H1 (cell line): Measurements from ENCODE around the gene NPBWR2. TPM values are rescaled to one million over a fixed set of nuclear protein-coding genes. Genes with fewer than 3 reads are reported as not detected.
"Not testable (repeated sequence)": the region's sequence is repeated elsewhere in the genome, so short reads cannot be mapped to it uniquely, and the experiment has no call there.

Experiments used
- CTCF ChIA-PET: fragments of 300-600 bp; sonication (Branson Sonifier 250); formaldehyde crosslinking; loops from one replicate; lab custom pipeline; 2021; ENCODE audit not compliant: partially characterized antibody; lab: Charles Lee
- POLR2A ChIA-PET: fragments of 300-600 bp; sonication (Branson Sonifier 250); formaldehyde crosslinking; loops from one replicate; lab custom pipeline; 2021; ENCODE audit warnings: inconsistent platforms; ENCODE audit not compliant: partially characterized antibody; lab: Charles Lee
- DNase-seq, 2 experiments: peaks; one replicate each; pipeline versions ENCODE4 v3.0.0 to v3.0.0-alpha.2; 2010 to 2022; ENCODE audit warnings: low spot score in 2 of 2, low read depth in 1 of 2, mixed read lengths in 1 of 2
- FAIRE-seq: peaks from 2 replicates; lab custom pipeline; 2011; peaks lifted over from hg19 to GRCh38; lab: Jason Lieb, UNC
- H2AFZ ChIP-seq: 2 replicates; pipeline ENCODE4 v1.8.1; 2012; ENCODE audit warnings: low read length, inconsistent platforms
- H2AK5ac ChIP-seq: 2 replicates; pipeline ENCODE4 v1.6.1; 2013; ENCODE audit warnings: low read depth, low read length
- H2BK120ac ChIP-seq: replicated peaks from 2 replicates; pipeline ENCODE3; 2013; ENCODE audit warnings: low read depth, low read length, inconsistent platforms
- H2BK12ac ChIP-seq: 2 replicates; pipeline ENCODE4 v1.6.1; 2013; ENCODE audit warnings: low read depth, low read length
- H2BK15ac ChIP-seq: 2 replicates; pipeline ENCODE4 v1.6.1; 2013; ENCODE audit warnings: low read length
- H2BK20ac ChIP-seq: 2 replicates; pipeline ENCODE4 v1.6.1; 2013; ENCODE audit warnings: low read length
- H2BK5ac ChIP-seq: 2 replicates; pipeline ENCODE4 v1.6.1; 2013; ENCODE audit warnings: low read depth, low read length
- H3K14ac ChIP-seq: 2 replicates; pipeline ENCODE4 v1.6.1; 2013; ENCODE audit warnings: inconsistent platforms; ENCODE audit not compliant: insufficient read length
- H3K18ac ChIP-seq: 2 replicates; pipeline ENCODE4 v1.6.1; 2013; ENCODE audit warnings: low read length; ENCODE audit errors: extremely low read depth
- H3K23ac ChIP-seq: 2 replicates; pipeline ENCODE4 v1.6.1; 2013; ENCODE audit warnings: inconsistent platforms; ENCODE audit not compliant: insufficient read length
- H3K23me2 ChIP-seq: 2 replicates; pipeline ENCODE4 v1.6.1; 2013; ENCODE audit warnings: low read depth, low read length
- H3K27ac ChIP-seq: 2 replicates; pipeline ENCODE4 v1.6.1; 2011; ENCODE audit warnings: low read depth, low read length, inconsistent platforms
- H3K27me3 ChIP-seq, 4 experiments: replicated peaks in 1 of 4; 1 replicate in 1 of 4; 2 replicates in 3 of 4; pipeline versions ENCODE4 v1.6.1 to v1.8.1; 2011 to 2013; ENCODE audit warnings: low read length in 3 of 4, mild to moderate bottlenecking in 3 of 4, inconsistent platforms in 2 of 4, mixed read lengths in 2 of 4, moderate library complexity in 1 of 4; ENCODE audit not compliant: control insufficient read depth in 3 of 4, insufficient read depth in 3 of 4; ENCODE audit errors: extremely low read depth in 1 of 4
- H3K36me3 ChIP-seq, 4 experiments: 2 replicates each; pipeline versions ENCODE4 v1.6.1 to v1.8.1; 2011 to 2013; ENCODE audit warnings: mild to moderate bottlenecking in 4 of 4, low read length in 3 of 4, moderate library complexity in 2 of 4, control low read depth in 1 of 4, inconsistent platforms in 1 of 4; ENCODE audit not compliant: insufficient read depth in 4 of 4, control insufficient read depth in 2 of 4
- H3K4ac ChIP-seq: replicated peaks from 2 replicates; pipeline ENCODE3; 2013; ENCODE audit warnings: low read length, low read depth, mixed read lengths, inconsistent platforms; ENCODE audit not compliant: insufficient read length
- H3K4me1 ChIP-seq, 4 experiments: replicated peaks in 1 of 4; 1 replicate in 1 of 4; 2 replicates in 3 of 4; pipeline versions ENCODE4 v1.6.1 to v1.8.1; 2011 to 2013; ENCODE audit warnings: low read length in 3 of 4, inconsistent platforms in 2 of 4, mixed read lengths in 1 of 4; ENCODE audit not compliant: insufficient read depth in 4 of 4, control insufficient read depth in 3 of 4
- H3K4me2 ChIP-seq, 2 experiments: 2 replicates each; pipeline versions ENCODE4 v1.6.1 to v1.8.1; 2011 to 2013; ENCODE audit warnings: low read depth in 2 of 2, low read length in 2 of 2, control low read depth in 1 of 2, inconsistent platforms in 1 of 2, mild to moderate bottlenecking in 1 of 2; ENCODE audit not compliant: insufficient read depth in 1 of 2
- H3K4me3 ChIP-seq, 4 experiments: fragments of 200-600, 300-600 bp in 1 of 4; sonication (generic), shearing (Covaris generic), sonication (Bioruptor Twin) in 1 of 4; 2 replicates each; pipeline versions ENCODE4 v1.5.1 to v1.8.1; 2011 to 2016; ENCODE audit warnings: low read length in 4 of 4, low read depth in 3 of 4, control low read depth in 2 of 4, inconsistent platforms in 2 of 4, mild to moderate bottlenecking in 2 of 4, mixed read lengths in 1 of 4, moderate library complexity in 1 of 4; ENCODE audit not compliant: insufficient read depth in 2 of 4; ENCODE audit errors: extremely low read depth in 1 of 4
- H3K56ac ChIP-seq: replicated peaks from 2 replicates; pipeline ENCODE3; 2013; ENCODE audit warnings: low read depth, mild to moderate bottlenecking, mixed read lengths, low read length, inconsistent platforms; ENCODE audit not compliant: insufficient read length
- H3K79me1 ChIP-seq: 2 replicates; pipeline ENCODE4 v1.6.1; 2013; ENCODE audit warnings: low read depth, low read length, control low read depth
- H3K79me2 ChIP-seq, 2 experiments: 2 replicates each; pipeline versions ENCODE4 v1.6.1 to v1.8.1; 2012 to 2013; ENCODE audit warnings: low read length in 2 of 2, mild to moderate bottlenecking in 2 of 2, inconsistent platforms in 1 of 2; ENCODE audit not compliant: insufficient read depth in 2 of 2, control insufficient read depth in 1 of 2
- H3K9ac ChIP-seq, 4 experiments: replicated peaks in 1 of 4; 1 replicate in 1 of 4; 2 replicates in 3 of 4; pipeline versions ENCODE4 v1.6.1 to v1.8.1; 2011 to 2013; ENCODE audit warnings: low read depth in 3 of 4, low read length in 3 of 4, control low read depth in 2 of 4, mild to moderate bottlenecking in 2 of 4, moderate library complexity in 2 of 4, inconsistent platforms in 1 of 4; ENCODE audit errors: extremely low read depth in 1 of 4
- H3K9me3 ChIP-seq, 2 experiments: 2 replicates each; pipeline versions ENCODE4 v1.6.1 to v1.8.1; 2012 to 2013; ENCODE audit warnings: mild to moderate bottlenecking in 2 of 2, moderate library complexity in 2 of 2, control low read depth in 1 of 2, inconsistent platforms in 1 of 2, low read depth in 1 of 2, low read length in 1 of 2, mixed read lengths in 1 of 2; ENCODE audit not compliant: insufficient read depth in 2 of 2
- H4K20me1 ChIP-seq, 2 experiments: replicated peaks in 1 of 2; 2 replicates each; pipeline versions ENCODE3 to v1.8.1; 2011 to 2013; ENCODE audit warnings: inconsistent platforms in 2 of 2, low read length in 2 of 2, mild to moderate bottlenecking in 1 of 2; ENCODE audit not compliant: insufficient read depth in 2 of 2, control insufficient read depth in 1 of 2
- H4K5ac ChIP-seq: 2 replicates; pipeline ENCODE4 v1.6.1; 2013; ENCODE audit warnings: low read length, low read depth, mixed read lengths, inconsistent platforms; ENCODE audit not compliant: insufficient read length
- H4K8ac ChIP-seq: 2 replicates; pipeline ENCODE4 v1.8.0; 2013; ENCODE audit warnings: mild to moderate bottlenecking, moderate library complexity, low read length, inconsistent platforms; ENCODE audit not compliant: insufficient read depth; ENCODE audit errors: extremely low read depth
- H4K91ac ChIP-seq: replicated peaks from 2 replicates; pipeline ENCODE3; 2013; ENCODE audit warnings: low read length, mixed read lengths, inconsistent platforms; ENCODE audit not compliant: insufficient read length
- WGBS, 2 experiments: shearing (Covaris generic) in 1 of 2; methylation state at CpG; one replicate each; pipeline versions ENCODE4 v1.1.6 to v1.1.7; 2013 to 2015; ENCODE audit warnings: low lambda C conversion rate in 2 of 2, mixed read lengths in 2 of 2, inconsistent platforms in 1 of 2, low coverage in 1 of 2, missing lambda C conversion rate in 1 of 2; ENCODE audit not compliant: insufficient replicate concordance in 2 of 2, insufficient coverage in 1 of 2, insufficient read length in 1 of 2; ENCODE audit errors: extremely low coverage in 1 of 2, missing lambda C conversion rate in 1 of 2; 5-methylcytosine and 5-hydroxymethylcytosine counted together
- polyA plus RNA-seq, 7 experiments: library from polyadenylated mRNA; depleted of rRNA in 3 of 7; stranded (reverse) in 5 of 7; unstranded in 2 of 7; fragments of >200 nt in 5 of 7; fragments of 200-250 nt in 2 of 7; gene quantifications; 1 replicate in 5 of 7; 2 replicates in 1 of 7; 4 replicates in 1 of 7; pipeline versions ENCODE4 v1.2.1 to v1.2.3, GENCODE V29; 2011 to 2013; ENCODE audit warnings: missing spikeins in 2 of 7, mixed read lengths in 2 of 7
- total RNA-seq: library from RNA; stranded (reverse); fragmentation: NEBNext Ultra II Directional; extraction: Animal tissue kit (Norgen Biotek cat#: 25700); gene quantifications from 2 replicates; pipeline ENCODE4 v1.2.1, GENCODE V29; 2021

Gene NPBWR2
- total and polyA plus RNA-seq, 2 of the 8 experiments (the other 6 are each of a cell fraction or from before 2014, with no cell fraction given), result not detected

DNA sequence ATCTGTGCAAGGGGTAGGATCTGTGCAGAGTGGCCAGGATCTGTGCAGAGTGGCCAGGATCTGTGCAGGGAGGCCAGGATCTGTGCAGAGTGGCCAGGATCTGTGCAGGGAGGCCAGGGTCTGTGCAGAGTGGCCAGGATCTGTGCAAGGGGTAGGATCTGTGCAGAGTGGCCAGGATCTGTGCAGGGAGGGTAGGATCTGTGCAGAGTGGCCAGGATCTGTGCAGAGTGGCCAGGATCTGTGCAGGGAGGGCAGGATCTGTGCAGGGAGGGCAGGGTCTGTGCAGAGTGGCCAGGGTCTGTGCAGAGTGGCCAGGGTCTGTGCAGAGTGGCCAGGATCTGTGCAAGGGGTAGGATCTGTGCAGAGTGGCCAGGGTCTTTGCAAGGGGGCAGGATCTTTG is 18.8 kb downstream of the NPBWR2 start:
- H3K9ac ChIP-seq, H3K9me3 ChIP-seq, POLR2A ChIA-PET, H4K20me1 ChIP-seq, H3K23ac ChIP-seq, H3K56ac ChIP-seq, H2AK5ac ChIP-seq, H2BK12ac ChIP-seq, H2BK120ac ChIP-seq, H3K79me2 ChIP-seq, H3K4me2 ChIP-seq, H3K27ac ChIP-seq, H3K4me3 ChIP-seq, H2AFZ ChIP-seq, H3K36me3 ChIP-seq, H2BK20ac ChIP-seq, H4K91ac ChIP-seq, H3K14ac ChIP-seq, H3K4ac ChIP-seq, H4K5ac ChIP-seq, H3K18ac ChIP-seq, H3K79me1 ChIP-seq, DNase-seq, H2BK5ac ChIP-seq, H3K23me2 ChIP-seq, FAIRE-seq, H2BK15ac ChIP-seq, H4K8ac ChIP-seq: not testable (repeated sequence)
- H3K27me3 ChIP-seq, result peaks cover 5 to 29% (median 21%) of the 10 kb centered on the region in 4 experiments
- CTCF ChIA-PET, result interaction anchor here (1.4 to 13.0 kb wide), 3 partner anchors 10 to 29 kb away, joined by 3 to 144 read pairs (median 5); no protein-coding TSS in a partner anchor
- H3K4me1 ChIP-seq, result peaks cover 4 to 12% (median 8%) of the 10 kb centered on the region in 4 experiments

GRCh38 chr20:64087226-64087825 is 20.0 kb downstream of the NPBWR2 start:
- H3K4me3 ChIP-seq, H3K56ac ChIP-seq, H4K5ac ChIP-seq, H2BK15ac ChIP-seq, POLR2A ChIA-PET, H2BK12ac ChIP-seq, H3K4me2 ChIP-seq, H3K79me2 ChIP-seq, H2BK20ac ChIP-seq, H3K9ac ChIP-seq, H4K8ac ChIP-seq, DNase-seq, H3K18ac ChIP-seq, H2BK5ac ChIP-seq, H3K27ac ChIP-seq, H4K91ac ChIP-seq, FAIRE-seq, H3K79me1 ChIP-seq, H2AFZ ChIP-seq, H3K4ac ChIP-seq, H2AK5ac ChIP-seq, H3K9me3 ChIP-seq, H4K20me1 ChIP-seq, H3K23ac ChIP-seq, H2BK120ac ChIP-seq, H3K14ac ChIP-seq, H3K36me3 ChIP-seq: not testable (repeated sequence)
- Histone ChIP-seq H3K27me3 (peaks cover 5 to 38% (median 29%) of the 10 kb centered on the region in 4 experiments), H3K23me2 (peaks cover 12% of the 10 kb centered on the region; the same call in 1 of the 2 replicates), H3K4me1 (peaks cover 4 to 18% (median 13%) of the 10 kb centered on the region in 4 experiments)
- CTCF ChIA-PET, result interaction anchor here (4.9 to 13.0 kb wide), 3 partner anchors 13 to 32 kb away, joined by 41 to 144 read pairs (median 139); partner anchors contain the start of genes SOX18 and TCEA2
- WGBS, 2 experiments, result 97% methylated on average over 5 of the region's 36 CpGs; no CpG with 5 or more reads in 1 of the 2 experiments
